HG03571 (cell line): ENCODE results near the gene RPRD1B.

Experiments used
- ATAC-seq: cut with Tn5 transposase; IDR thresholded peaks from one replicate; pipeline ENCODE4 v1.9.1; 2021; ENCODE audit not compliant: unreplicated experiment

Gene RPRD1B

GRCh38 chr20:38033330-38034107, at the start of gene RPRD1B, which contains the start of gene TTI1:
Gene RPRD1B (plus strand): TSS chr20:38033746. CDS start chr20:38033948, 202 bp downstream.
Gene TTI1 (minus strand): TSS chr20:38033456. CDS start chr20:38013816, 19,640 bp downstream.
- ATAC-seq, result peak; percentile 60

GRCh38 chr20:37984018-37984785, 49.3 kb upstream of the RPRD1B start:
- no peak for ATAC-seq

DNA sequence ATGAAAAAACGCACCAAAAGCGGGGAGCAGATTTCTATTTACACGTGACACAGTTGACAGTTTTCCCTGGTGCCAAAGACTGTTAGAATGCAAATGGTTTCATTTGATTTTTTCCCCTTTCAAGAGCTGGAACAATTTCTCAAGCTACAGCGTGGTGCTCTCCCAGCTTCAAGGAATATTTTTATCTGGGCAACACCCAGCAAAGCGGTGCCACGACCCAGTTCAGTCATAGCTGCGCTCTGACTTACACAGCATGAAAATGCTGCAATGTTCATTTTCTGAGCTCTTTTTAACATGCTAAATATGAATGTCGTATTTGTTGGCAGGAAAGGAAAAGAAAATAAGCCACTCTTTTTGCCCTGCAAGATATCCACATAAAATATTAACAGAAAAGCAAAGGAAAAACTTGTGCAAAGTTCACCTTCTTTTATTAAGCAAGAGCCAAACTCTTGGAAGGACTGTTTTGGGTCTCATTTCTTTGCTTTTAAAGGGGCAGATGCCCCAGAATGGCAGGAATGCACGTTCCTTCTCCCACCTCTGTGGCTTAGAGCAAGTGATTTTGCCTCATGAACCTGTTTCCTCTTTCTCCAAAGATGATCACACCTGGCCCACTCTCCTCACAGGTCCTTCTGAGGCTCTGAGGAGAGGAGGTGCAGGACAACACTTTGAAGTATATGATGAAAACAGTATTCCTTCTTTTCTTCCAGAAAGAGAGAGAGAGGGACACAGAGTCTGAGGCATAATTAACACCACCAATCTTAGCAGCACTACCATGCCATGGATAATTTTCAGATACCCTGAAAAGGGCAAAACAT, 47.3 kb upstream of the RPRD1B start:
- no peak for ATAC-seq

GRCh38 chr20:37986873-37987601, 46.5 kb upstream of the RPRD1B start:
- ATAC-seq, result no peak

- ATAC-seq, result no peak
These were observed 45.8 kb upstream of the RPRD1B start for GRCh38 chr20:37987602-37988290.

DNA sequence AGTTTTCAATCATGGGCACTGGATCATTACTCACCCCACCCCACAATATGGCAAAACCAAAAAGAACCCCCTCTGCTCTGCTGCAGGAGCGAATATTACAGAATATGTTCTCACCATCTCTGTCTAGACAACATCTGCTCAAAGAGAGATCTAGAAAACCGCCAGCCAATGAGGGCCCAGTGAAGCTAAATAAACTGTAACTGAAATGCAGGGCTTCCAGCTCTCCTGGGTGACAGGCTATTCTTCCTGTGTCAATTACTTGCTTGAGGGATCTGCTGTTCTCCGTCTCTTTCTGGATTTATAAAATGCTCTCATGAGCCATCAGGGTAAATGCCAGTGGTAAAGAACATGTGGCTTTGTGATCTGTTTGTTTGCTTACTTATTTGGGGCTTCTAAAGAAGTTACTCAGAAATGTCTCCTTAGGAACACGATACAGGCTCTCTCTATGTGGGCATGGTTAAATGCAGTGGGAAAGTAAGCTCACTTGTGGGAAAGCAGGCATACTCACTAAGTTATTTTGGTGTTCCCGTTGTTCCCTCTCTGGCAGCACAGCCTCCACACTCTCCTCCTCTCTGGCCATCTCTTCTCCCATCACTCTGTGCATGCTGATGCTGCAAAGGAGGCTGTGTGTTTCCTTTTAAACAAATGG, 45.1 kb upstream of the RPRD1B start:
- ATAC-seq, result no peak

DNA sequence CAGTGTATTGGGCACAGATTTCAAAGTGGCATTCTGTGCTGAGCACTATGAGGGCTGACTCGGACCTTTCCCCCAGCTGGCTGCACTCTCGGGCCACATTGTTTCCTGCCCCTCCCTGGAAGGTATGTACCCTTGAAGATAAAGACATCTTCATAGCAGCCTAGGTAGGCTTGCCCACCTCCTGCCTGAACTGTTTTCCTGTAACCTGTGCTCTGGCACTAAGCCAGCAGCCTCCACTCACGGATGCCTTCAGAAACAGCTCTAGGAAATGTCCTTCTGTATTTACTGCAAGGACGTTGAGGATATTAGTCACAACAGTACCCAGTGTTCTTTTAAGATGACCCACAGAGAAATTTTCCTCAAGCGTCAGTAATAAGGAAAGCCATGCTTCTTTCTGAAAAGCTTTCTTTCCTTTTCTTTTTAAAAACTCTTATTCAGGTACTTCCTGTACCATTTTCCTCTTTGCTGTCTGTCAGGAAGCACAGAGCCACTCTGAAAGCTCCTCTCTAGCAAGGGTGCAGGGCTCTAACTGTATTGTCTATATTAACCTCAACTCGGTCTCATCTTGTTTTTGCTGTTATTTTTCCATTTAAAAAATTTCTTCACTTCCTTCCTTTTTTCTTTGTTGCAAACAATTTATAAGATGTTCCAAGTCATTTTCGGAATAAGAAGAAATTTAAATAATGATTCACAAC, 43.8 kb upstream of the RPRD1B start:
- ATAC-seq, result no peak

GRCh38 chr20:37990571-37991151, 42.9 kb upstream of the RPRD1B start:
- ATAC-seq, result peak; percentile 82

- no peak for ATAC-seq
These were observed 42.2 kb upstream of the RPRD1B start for GRCh38 chr20:37991157-37991866.

- ATAC-seq, result no peak
These were observed 41.6 kb upstream of the RPRD1B start for GRCh38 chr20:37991908-37992307.

GRCh38 chr20:37992802-37993409, 40.6 kb upstream of the RPRD1B start:
- no peak for ATAC-seq

DNA sequence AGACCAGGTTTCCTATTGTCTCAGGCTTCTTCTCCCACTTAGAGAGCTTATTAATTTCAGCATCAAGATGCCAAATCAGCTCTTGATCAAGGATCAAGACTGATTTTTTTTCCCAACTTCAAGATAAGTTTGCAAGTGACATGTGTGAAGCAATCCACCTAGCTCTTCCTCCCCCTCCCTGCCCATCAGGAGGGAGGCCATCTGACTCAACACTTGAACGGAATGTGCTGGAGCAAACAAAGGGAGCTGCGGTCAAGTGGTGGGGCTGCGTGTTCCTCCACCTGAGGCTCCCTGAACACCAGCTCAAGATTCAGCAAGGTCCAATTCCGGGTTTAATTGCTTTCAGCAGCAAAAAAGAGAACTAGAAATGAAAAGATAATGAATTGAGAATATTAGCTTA, 39.0 kb upstream of the RPRD1B start:
- no peak for ATAC-seq

DNA sequence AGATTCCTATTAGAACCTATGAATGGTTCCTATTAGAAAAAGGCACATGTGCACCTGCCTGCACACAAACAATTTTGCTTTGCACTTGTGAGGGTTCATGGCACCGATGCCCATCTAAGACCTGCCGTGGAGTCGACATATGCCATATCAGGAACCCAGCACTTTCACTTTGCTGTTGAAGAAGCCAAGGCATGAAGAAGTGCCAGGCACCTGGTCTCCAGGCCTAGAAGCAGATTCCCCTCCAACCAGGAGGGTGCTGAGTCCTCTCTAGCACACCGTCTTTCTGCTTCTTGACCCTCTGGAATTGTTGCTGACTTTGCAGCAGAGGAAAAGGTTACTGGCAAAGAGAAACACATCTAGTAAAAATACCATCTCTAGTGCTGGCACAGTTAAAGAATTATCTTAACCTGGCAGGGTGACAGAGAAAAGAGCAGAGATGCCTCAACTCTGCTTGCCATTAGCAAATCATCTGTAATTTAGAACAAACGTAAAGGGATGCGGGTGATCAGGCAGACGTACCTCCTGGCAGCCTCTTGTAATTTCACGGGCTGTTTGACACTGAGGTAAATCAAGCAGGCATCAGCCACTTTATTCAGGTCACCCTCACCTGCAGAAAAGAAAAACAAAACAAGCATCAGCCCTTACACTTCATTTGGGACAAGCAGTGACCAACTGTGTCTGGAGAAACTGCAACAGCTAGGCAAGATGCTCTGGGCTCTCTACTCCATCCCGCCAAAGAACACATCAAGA, 37.5 kb upstream of the RPRD1B start:
- no peak for ATAC-seq

- no peak for ATAC-seq
These were observed 36.0 kb upstream of the RPRD1B start for GRCh38 chr20:37997516-37997915.

GRCh38 chr20:37999526-38000263, 33.9 kb upstream of the RPRD1B start:
- ATAC-seq, result no peak

DNA sequence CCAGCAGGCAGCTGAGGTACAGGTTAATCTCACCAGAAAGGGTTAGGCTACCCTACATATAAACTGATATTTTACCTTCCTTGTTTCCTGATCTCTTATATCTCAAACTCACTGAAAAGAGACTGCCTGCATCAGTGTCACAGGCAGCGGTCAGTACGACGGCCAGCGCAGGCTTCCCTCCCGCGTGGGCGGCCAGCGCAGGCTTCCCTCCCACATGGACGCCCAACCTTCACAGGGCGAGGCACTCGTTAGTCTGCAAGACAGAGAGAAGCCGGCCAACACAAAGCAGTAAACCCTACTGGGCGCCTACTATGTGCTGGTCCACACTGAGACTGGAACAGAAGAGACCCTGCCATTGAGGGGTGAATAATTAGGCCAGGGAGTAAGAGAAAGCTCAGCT, 33.3 kb upstream of the RPRD1B start:
- ATAC-seq, result no peak
